ENCODE results near the gene GABPA.

GABPA gene

GRCh38 chr21:25721987-25722386 is 12.8 kb upstream of the GABPA start:
- H3K4me1 Mint-ChIP-seq, result no peaks in the 10 kb centered on the region
- ATAC-seq (ENCODE audit: low read depth) (no peak), DNase-seq (ENCODE audit: low spot score in 2 of 2) (no peak)
- H3K27me3 Mint-ChIP-seq, result no peaks in the 10 kb centered on the region
- H3K27ac Mint-ChIP-seq, result no peak overlapping the region
- H3K9me3 Mint-ChIP-seq, result no peaks in the 10 kb centered on the region
- H3K4me3 Mint-ChIP-seq, result no peak overlapping the region
- H3K36me3 Mint-ChIP-seq, result peaks cover 28% of the 10 kb centered on the region

- H3K36me3 Mint-ChIP-seq, result peaks cover 29% of the 10 kb centered on the region
- H3K4me1 Mint-ChIP-seq, result no peaks in the 10 kb centered on the region
- H3K27ac Mint-ChIP-seq, result no peak overlapping the region
- H3K27me3 Mint-ChIP-seq, result no peaks in the 10 kb centered on the region
- H3K4me3 Mint-ChIP-seq, result no peak overlapping the region
- H3K9me3 Mint-ChIP-seq, result no peaks in the 10 kb centered on the region
- no peak for ATAC-seq (ENCODE audit: low read depth)
- DNase-seq (ENCODE audit: low spot score in 2 of 2), result no peak
These were observed 12.1 kb upstream of the GABPA start for GRCh38 chr21:25722631-25723030.

GRCh38 chr21:25732091-25732760 is 2.5 kb upstream of the GABPA start:
- H3K4me1 Mint-ChIP-seq, result peaks cover 25% of the 10 kb centered on the region
- no peak overlapping the region for H3K4me3 Mint-ChIP-seq
- DNase-seq (ENCODE audit: low spot score in 2 of 2) (no peak), ATAC-seq (ENCODE audit: low read depth) (no peak)
- no peak overlapping the region for H3K27ac Mint-ChIP-seq
- H3K9me3 Mint-ChIP-seq, result no peaks in the 10 kb centered on the region
- H3K36me3 Mint-ChIP-seq, result peaks cover 12% of the 10 kb centered on the region
- H3K27me3 Mint-ChIP-seq, result no peaks in the 10 kb centered on the region

DNA sequence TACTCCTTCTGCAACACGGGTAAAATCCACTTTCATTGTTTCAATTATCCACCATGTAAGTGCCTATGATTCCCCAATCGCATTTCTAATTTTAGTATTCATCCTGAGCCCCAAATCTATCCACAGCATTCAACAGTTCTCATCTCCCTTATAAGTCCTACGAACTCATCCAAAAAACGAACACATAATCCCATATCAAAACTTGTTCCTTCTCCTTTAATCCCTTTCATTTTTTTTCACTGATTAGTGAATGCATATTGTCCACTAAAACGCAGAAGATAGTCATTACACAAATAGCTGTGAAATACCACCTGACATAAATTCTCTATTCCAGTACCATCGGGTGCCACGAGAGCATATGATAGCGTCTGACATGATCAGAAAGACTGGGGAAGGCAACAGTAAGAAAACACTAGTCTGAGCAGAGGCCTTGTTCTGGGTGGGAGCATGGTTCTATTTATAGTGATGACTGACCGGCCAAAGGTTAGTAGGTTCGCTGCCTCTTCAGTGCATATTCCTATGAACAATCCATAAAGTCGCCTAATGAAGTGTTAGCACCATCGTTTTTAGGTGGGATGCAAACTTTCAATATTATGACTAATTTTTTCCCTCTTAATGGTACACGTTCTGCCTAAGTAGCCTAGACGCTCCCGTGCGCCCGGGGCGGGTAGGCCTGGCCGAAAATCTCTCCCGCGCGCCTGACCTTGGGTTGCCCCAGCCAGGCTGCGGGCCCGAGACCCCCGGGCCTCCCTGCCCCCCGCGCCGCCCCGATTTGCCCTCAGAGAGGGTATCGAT is 716 bp upstream of the GABPA start:
- Mint-ChIP-seq H3K4me3 (peak overlapping the region; percentile 92), H3K4me1 (peaks cover 32% of the 10 kb centered on the region), H3K27me3 (no peaks in the 10 kb centered on the region), H3K27ac (peak overlapping the region; percentile 99), H3K9me3 (no peaks in the 10 kb centered on the region), H3K36me3 (peaks cover 3% of the 10 kb centered on the region)
- no peak for ATAC-seq (ENCODE audit: low read depth)
- DNase-seq (ENCODE audit: low spot score in 2 of 2), result peak in 1 of 2 donors; percentile 2

DNA sequence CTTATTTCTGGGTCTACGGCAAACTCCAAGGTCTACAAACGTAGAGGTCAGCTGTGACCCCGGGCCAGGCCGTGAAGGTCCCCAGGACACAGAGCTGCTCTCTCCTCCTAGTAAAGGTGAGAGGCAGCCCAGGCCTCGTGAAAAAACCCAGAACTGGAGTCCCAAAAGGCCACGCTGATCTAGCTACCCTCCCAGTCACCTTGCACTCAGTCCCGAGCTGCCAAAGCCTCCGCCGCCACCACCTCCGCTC is 193 bp upstream of the GABPA start:
- H3K36me3 Mint-ChIP-seq, result peaks cover 3% of the 10 kb centered on the region
- no peak for ATAC-seq (ENCODE audit: low read depth)
- peak overlapping the region; percentile 99 for H3K27ac Mint-ChIP-seq
- no peaks in the 10 kb centered on the region for H3K27me3 Mint-ChIP-seq
- no peak for DNase-seq (ENCODE audit: low spot score in 2 of 2)
- peaks cover 37% of the 10 kb centered on the region for H3K4me1 Mint-ChIP-seq
- H3K9me3 Mint-ChIP-seq, result no peaks in the 10 kb centered on the region
- peak overlapping the region; percentile 92 for H3K4me3 Mint-ChIP-seq

DNA sequence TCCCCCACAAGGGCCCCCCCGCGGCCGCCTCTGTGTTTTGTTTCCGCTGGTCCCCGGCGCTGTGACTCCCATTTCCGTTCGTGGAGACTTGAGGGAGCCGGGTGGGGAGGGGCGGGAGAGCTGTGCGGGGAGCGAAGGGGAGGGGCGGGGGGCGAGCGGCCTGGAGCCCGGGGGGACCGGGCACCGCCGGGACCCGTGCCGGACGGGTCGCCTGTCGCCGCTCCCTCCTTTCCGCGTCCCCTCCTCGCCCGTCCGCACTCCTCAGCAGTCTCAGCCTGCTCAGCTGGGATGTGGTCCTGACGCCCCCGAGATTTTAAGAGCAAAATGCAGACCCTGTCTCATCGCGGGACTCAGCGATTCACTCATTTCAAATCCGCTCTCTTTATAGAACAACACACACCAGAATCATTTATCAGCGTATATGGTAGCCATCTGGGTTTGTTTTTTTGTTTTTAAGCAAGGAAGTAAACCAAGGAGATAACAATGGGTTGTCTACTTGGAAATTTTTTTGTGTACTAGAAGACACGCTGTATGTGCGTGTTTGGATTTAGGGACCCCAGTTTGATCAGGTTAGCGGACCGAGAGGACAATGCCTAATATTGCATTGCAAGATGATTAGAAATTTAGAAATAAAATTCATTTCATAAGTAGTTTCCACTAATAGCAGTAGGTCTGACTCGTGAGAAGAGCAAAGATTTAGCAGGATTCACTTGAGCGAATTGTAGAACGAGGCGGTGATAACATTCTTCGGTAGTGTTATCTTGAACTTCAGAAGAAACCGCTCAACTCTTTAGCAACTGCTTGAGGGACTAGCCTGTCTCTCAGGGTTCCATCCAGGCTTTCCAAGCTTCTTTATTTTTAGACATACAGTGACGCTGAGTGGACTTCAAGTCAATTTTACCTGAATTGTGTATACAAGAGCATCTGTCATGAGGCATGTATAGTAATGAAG is 1.1 kb downstream of the GABPA start:
- no peaks in the 10 kb centered on the region for H3K27me3 Mint-ChIP-seq
- DNase-seq (ENCODE audit: low spot score in 2 of 2), result peak in 1 of 2 donors; percentile 4
- peaks cover 3% of the 10 kb centered on the region for H3K36me3 Mint-ChIP-seq
- peak overlapping the region; percentile 97 for H3K4me3 Mint-ChIP-seq
- no peak for ATAC-seq (ENCODE audit: low read depth)
- H3K27ac Mint-ChIP-seq, result peak overlapping the region; percentile 99
- peaks cover 43% of the 10 kb centered on the region for H3K4me1 Mint-ChIP-seq
- no peaks in the 10 kb centered on the region for H3K9me3 Mint-ChIP-seq

GRCh38 chr21:25737421-25737820 is 2.6 kb downstream of the GABPA start:
- Mint-ChIP-seq H3K27ac (no peak overlapping the region), H3K4me1 (peaks cover 49% of the 10 kb centered on the region), H3K36me3 (peaks cover 9% of the 10 kb centered on the region), H3K27me3 (no peaks in the 10 kb centered on the region), H3K4me3 (no peak overlapping the region), H3K9me3 (no peaks in the 10 kb centered on the region)
- ATAC-seq (ENCODE audit: low read depth), result no peak
- DNase-seq (ENCODE audit: low spot score in 2 of 2), result no peak

DNA sequence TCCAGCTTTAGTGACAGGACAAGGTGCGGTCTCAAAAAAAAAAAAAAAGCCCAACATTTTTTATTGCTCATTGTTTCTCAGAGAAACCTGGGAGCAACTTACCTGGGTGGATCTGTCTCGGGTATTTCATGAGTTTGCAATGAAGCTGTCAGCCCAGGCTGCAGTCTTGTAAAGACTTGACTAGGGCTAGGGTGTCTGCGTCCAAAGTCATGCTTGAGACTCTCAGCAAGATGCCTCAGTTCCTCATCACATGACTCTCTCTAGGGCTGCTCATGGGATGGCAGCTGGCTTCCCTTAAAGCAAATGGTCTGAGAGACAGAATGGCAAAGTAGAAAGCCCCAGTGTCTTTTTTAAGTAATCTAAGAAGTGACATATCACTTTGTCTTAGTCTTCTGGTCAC is 8.1 kb downstream of the GABPA start:
- DNase-seq (ENCODE audit: low spot score in 2 of 2), result no peak
- no peak overlapping the region for H3K27ac Mint-ChIP-seq
- H3K36me3 Mint-ChIP-seq, result peaks cover 8% of the 10 kb centered on the region
- no peaks in the 10 kb centered on the region for H3K9me3 Mint-ChIP-seq
- no peaks in the 10 kb centered on the region for H3K27me3 Mint-ChIP-seq
- ATAC-seq (ENCODE audit: low read depth), result no peak
- no peak overlapping the region for H3K4me3 Mint-ChIP-seq
- H3K4me1 Mint-ChIP-seq, result peaks cover 29% of the 10 kb centered on the region

- Mint-ChIP-seq H3K27me3 (no peaks in the 10 kb centered on the region), H3K36me3 (peaks cover 10% of the 10 kb centered on the region), H3K4me1 (peaks cover 11% of the 10 kb centered on the region), H3K4me3 (no peak overlapping the region), H3K9me3 (no peaks in the 10 kb centered on the region), H3K27ac (no peak overlapping the region)
- ATAC-seq (ENCODE audit: low read depth) (no peak), DNase-seq (ENCODE audit: low spot score in 2 of 2) (no peak)
These were observed 10.1 kb downstream of the GABPA start for GRCh38 chr21:25744854-25745253.

- ATAC-seq (ENCODE audit: low read depth) (no peak), DNase-seq (ENCODE audit: low spot score in 2 of 2) (no peak)
- Mint-ChIP-seq H3K4me1 (no peaks in the 10 kb centered on the region), H3K27me3 (no peaks in the 10 kb centered on the region), H3K4me3 (no peak overlapping the region), H3K36me3 (peaks cover 26% of the 10 kb centered on the region), H3K9me3 (no peaks in the 10 kb centered on the region), H3K27ac (no peak overlapping the region)
These were observed 15.3 kb downstream of the GABPA start for GRCh38 chr21:25750085-25750484.

GRCh38 chr21:25752416-25752815 is 17.6 kb downstream of the GABPA start:
- Mint-ChIP-seq H3K27ac (no peak overlapping the region), H3K36me3 (peaks cover 36% of the 10 kb centered on the region)

DNA sequence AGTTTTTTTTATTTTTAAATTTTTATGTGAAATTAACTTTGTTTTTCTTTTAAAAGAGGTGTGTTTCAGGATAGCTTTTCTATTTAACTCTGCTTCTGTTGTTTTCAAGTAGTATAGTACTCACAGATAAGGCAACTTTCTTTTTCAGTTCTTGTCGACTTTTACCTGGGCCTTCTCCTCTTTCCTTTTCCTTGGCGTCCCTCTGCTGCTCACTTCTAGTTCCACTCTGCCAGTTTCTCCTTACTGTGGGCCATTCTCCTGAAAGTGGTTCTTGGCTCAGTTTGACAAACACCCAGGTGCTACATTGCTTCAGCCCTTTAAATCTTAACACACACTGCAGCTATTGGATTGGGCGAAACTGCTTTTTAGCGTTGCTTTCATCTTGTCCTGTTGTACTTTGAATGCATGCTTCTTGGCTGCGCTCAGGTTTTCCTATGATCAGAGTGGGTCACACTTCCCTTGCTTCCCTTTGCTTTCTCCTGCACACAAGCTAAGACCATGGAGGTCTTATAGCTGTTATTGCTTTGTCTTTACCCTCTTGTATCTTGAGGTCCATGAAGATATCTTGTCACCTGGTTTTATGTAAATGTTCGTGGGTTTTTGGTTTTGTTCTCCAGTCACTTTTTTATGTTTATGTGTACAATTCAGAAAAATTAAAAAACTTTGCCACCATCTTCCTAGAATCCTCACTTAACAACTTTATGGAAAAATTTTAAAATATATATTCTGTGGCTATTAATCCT is 21.6 kb downstream of the GABPA start:
- Mint-ChIP-seq H3K27ac (peak overlapping the region; percentile 72), H3K9me3 (no peaks in the 10 kb centered on the region), H3K36me3 (peaks cover 53% of the 10 kb centered on the region), H3K4me1 (peaks cover 9% of the 10 kb centered on the region), H3K4me3 (no peak overlapping the region), H3K27me3 (no peaks in the 10 kb centered on the region)
- ATAC-seq (ENCODE audit: low read depth) (no peak), DNase-seq (ENCODE audit: low spot score in 2 of 2) (no peak)

More at GRCh38 chr21:25752416-25752815, 17.6 kb downstream of the GABPA start:
- ATAC-seq (ENCODE audit: low read depth), result no peak
- Mint-ChIP-seq H3K4me3 (no peak overlapping the region), H3K4me1 (peaks cover 9% of the 10 kb centered on the region), H3K9me3 (no peaks in the 10 kb centered on the region), H3K27me3 (no peaks in the 10 kb centered on the region)
- DNase-seq (ENCODE audit: low spot score in 2 of 2), result no peak

GRCh38 chr21:25757531-25757930 is 22.8 kb downstream of the GABPA start:
- Mint-ChIP-seq H3K9me3 (no peaks in the 10 kb centered on the region), H3K4me3 (no peak overlapping the region), H3K36me3 (peaks cover 49% of the 10 kb centered on the region), H3K27ac (no peak overlapping the region), H3K27me3 (no peaks in the 10 kb centered on the region), H3K4me1 (peaks cover 9% of the 10 kb centered on the region)
- DNase-seq (ENCODE audit: low spot score in 2 of 2) (no peak), ATAC-seq (ENCODE audit: low read depth) (no peak)
